IPS-20b (cell line): Measurements from ENCODE around the gene FOXN1.
"Not testable (repeated sequence)": the region's sequence is repeated elsewhere in the genome, so short reads cannot be mapped to it uniquely, and the experiment has no call there.

ENCODE experiments used
- H3K27ac ChIP-seq: one replicate; pipeline ENCODE4 v1.5.1; 2013; ENCODE audit warnings: low read length
- H3K27me3 ChIP-seq: 2 replicates; pipeline ENCODE4 v1.6.1; 2013; ENCODE audit warnings: mild to moderate bottlenecking, low read length, inconsistent platforms; ENCODE audit not compliant: insufficient read depth
- H3K36me3 ChIP-seq: 2 replicates; pipeline ENCODE4 v1.6.1; 2013; ENCODE audit warnings: low read depth, mild to moderate bottlenecking, inconsistent platforms, low read length, moderate library complexity; ENCODE audit not compliant: insufficient read depth
- H3K4me1 ChIP-seq: 2 replicates; pipeline ENCODE4 v1.6.1; 2013; ENCODE audit warnings: mild to moderate bottlenecking, control low read depth, inconsistent platforms, low read length, moderate library complexity; ENCODE audit not compliant: insufficient read depth
- H3K4me3 ChIP-seq: 2 replicates; pipeline ENCODE4 v1.5.1; 2013; ENCODE audit warnings: mild to moderate bottlenecking, low read length, inconsistent platforms
- H3K9ac ChIP-seq: 2 replicates; pipeline ENCODE4 v1.6.1; 2013; ENCODE audit warnings: low read depth, mild to moderate bottlenecking, inconsistent platforms, low read length, moderate library complexity
- H3K9me3 ChIP-seq: 2 replicates; pipeline ENCODE4 v1.6.1; 2013; ENCODE audit warnings: mild to moderate bottlenecking, low read depth, low read length, inconsistent platforms; ENCODE audit not compliant: insufficient read depth

FOXN1 gene

DNA sequence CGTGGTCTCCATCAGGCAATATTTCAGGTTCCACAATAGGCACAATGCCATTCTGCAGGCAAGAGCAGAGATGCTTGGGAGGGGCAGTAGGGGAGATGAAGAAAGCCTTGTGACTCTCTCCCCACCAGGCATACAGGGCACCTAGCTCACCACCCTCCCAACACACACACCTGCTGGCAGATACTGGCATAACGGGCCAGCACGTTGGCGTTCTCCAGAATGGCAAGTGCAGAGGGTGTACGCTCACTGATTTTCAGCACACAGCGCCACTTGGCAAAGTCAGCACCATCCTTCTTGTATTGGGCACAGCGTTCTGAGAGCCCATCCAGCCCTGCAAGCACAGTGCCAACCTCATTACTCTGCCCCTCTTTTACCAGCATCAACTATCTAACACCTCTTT lies 68.4 kb downstream of the FOXN1 start:
- H3K27ac ChIP-seq = no peak overlapping the region
- peaks cover 23% of the 10 kb centered on the region for H3K27me3 ChIP-seq
- peaks cover 33% of the 10 kb centered on the region for H3K36me3 ChIP-seq
- no peaks in the 10 kb centered on the region for H3K9me3 ChIP-seq
- peaks cover 7% of the 10 kb centered on the region; the same call in 1 of the 2 replicates for H3K4me1 ChIP-seq
- no peak overlapping the region for H3K9ac ChIP-seq
- no peak overlapping the region for H3K4me3 ChIP-seq

DNA sequence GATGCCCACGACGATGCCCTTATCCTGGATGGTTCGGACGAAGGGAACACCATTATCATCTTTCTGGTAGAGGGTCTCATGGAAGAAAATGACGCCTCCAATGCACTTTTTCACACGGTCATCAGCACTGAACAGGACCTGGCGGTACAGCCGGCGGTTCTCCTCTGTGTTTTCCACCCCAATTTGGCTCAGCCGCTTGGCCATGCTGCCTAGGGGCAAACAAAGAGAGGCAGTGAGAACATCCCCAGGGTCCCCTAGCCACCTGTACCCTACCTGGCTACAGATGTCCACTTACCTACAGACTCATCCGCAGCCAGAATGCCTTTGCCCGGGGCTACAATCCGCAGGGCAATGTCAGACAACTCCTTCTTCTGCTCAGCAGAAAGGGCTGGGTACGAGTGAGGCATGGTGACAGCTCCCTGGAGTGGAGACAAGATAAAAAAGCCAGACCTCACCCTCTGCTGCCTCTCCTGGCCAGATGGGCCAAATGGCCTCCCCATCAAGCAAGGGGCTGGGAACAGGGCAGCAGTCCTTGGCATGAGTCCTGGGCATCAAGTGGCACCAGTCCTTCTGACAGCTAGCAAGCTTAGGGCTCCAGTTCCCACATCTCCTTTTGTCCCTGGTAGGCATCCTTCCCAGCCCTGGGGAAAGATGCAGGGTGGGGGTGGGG lies 69.1 kb downstream of the FOXN1 start:
- Histone ChIP-seq H3K9me3 (no peaks in the 10 kb centered on the region), H3K27me3 (peaks cover 23% of the 10 kb centered on the region), H3K27ac (no peak overlapping the region), H3K4me3 (no peak overlapping the region), H3K4me1 (peaks cover 7% of the 10 kb centered on the region; the same call in 1 of the 2 replicates), H3K9ac (no peak overlapping the region), H3K36me3 (peaks cover 41% of the 10 kb centered on the region)

DNA sequence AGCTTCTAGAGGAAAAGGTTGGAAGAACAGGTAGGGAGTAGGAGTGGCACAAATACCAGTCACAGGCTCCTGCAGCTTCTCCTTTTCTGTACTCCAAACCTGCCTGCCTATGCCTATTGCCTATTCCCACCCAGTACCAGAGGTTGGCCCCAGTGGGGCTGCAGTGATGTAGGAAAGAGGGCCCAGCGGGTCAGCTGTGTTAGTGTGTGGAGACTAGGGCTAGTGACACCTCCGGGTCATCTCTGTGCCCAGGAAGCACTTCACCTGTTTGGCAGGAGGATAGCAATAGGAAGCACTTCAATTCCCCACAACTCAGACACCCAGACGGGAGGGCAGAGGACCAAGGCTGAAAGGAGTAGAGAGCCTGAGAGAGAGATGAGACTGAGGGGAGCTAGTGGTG lies 69.9 kb downstream of the FOXN1 start:
- H3K9ac ChIP-seq, H3K27ac ChIP-seq, H3K9me3 ChIP-seq, H3K4me1 ChIP-seq: not testable (repeated sequence)
- peak overlapping the region; percentile 50; the same call in 1 of the 2 replicates for H3K4me3 ChIP-seq
- H3K36me3 ChIP-seq = peaks cover 48% of the 10 kb centered on the region
- peaks cover 23% of the 10 kb centered on the region for H3K27me3 ChIP-seq

DNA sequence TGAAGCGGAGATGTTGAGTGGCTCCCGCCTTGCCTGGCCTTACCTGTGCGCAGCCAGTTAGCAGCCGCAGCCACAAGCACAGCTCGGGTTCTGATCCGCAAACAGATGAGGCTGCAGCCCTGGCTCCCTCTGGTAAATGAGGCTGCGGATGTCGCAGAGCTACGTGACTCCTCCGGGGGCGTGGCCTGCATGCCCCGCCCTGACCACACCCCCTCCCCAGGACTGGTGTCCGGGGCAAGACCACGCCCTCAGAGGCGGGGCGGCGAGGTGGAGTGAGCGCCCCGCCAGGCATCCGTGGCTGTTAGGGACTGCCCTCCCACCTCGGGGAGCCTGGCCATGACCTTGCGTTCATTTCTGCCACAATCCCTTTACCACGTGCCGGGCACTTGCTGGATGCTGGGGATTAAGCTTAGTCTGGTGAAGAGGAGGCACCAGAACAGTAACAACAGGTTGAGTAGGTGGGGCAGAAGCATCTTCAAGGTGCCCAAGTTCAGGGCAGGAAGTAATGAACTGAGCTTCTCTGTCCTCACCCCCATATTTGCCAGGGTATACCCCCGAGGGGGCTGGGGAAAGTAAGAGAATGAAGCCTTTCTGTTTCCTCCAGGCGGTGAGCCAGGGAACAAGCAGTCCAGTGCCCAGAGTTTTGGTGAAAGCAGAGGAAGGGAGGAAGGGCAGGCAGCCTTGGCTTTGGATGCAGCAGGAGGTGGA lies 70.8 kb downstream of the FOXN1 start, which contains the start of gene ALDOC:
Gene ALDOC, minus strand, starts transcription at position 138 of the 708 bp plus-strand sequence. CDS start 1,363 bp downstream, outside the sequence.
- Histone ChIP-seq H3K9me3 (no peaks in the 10 kb centered on the region), H3K9ac (peak within 1 kb of the TSS; percentile 74; the same call in 1 of the 2 replicates), H3K36me3 (peaks cover 52% of the 10 kb centered on the region), H3K4me3 (peak within 1 kb of the TSS; percentile 66), H3K27me3 (peaks cover 21% of the 10 kb centered on the region), H3K27ac (peak within 1 kb of the TSS; percentile 59), H3K4me1 (peaks cover 5% of the 10 kb centered on the region; the same call in 1 of the 2 replicates)

DNA sequence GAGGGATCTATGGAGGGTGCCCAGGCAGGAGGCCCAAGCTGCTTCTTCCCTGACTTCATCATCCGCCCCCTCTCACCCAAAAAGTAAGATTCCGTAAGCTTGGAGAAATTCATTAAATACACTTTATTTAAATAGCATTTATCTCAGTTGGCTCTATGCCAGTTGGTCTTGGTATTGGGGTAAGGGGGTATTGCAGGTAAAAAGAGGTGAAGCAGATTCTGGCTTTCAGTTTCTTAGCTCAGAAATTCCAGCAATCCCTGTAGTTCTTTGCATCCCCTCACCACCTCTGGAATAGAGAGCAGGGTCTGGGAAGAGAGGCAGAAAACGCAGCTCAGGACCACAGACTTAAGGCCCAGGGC lies 71.3 kb downstream of the FOXN1 start:
- H3K36me3 ChIP-seq = peaks cover 57% of the 10 kb centered on the region
- no peaks in the 10 kb centered on the region for H3K9me3 ChIP-seq
- no peak overlapping the region for H3K4me3 ChIP-seq
- peak overlapping the region; percentile 59 for H3K27ac ChIP-seq
- H3K4me1 ChIP-seq = peaks cover 5% of the 10 kb centered on the region; the same call in 1 of the 2 replicates
- peaks cover 16% of the 10 kb centered on the region for H3K27me3 ChIP-seq
- peak overlapping the region; percentile 74; the same call in 1 of the 2 replicates for H3K9ac ChIP-seq

DNA sequence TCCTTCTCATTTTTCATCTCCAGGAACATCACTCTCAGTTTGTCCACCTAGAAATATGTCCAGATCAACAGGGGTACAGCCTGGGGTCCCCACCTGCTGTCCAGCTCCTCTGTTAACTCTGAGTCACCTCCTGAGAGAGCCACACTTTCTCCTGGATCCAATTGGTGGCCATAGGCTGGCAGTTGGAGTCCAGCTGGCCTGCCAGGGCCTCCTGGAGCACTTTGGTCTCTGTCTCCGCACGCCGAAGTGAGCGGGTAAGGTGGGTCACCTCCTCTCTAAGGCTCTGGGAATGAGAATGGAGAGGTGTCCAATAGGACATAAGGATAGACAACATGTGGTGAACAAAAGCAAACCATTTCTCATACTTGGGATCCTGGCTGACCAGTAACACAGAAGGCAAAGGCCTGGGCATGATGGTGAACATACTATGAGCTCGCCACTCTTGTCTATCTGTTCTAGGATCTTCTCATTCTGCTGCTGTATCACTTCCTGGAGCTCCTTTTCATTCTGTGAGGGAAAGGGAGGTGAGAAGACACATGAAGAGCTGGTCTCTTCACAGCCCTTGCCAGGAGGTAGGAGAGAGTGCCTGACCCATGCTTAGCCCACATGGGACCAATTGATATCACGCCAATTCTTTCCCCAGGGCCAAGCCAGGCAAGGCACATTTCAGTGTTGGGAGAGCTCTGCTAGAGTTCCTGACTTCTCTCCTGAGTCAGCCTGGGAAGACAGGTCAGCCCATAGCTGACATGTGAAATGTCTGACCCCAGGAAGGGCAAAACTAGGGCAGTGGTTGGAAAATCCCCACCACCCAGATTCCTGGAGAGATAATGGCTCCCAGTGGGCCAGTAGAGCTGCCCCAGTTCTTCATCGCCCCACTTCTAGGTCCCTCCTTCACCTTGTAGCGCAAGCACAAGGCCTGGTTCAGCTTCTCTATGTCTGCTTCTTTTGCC lies 72.4 kb downstream of the FOXN1 start:
- no peak overlapping the region for H3K9ac ChIP-seq
- peaks cover 8% of the 10 kb centered on the region for H3K27me3 ChIP-seq
- H3K36me3 ChIP-seq = peaks cover 68% of the 10 kb centered on the region
- H3K4me3 ChIP-seq = no peak overlapping the region
- H3K27ac ChIP-seq = no peak overlapping the region
- peaks cover 5% of the 10 kb centered on the region; the same call in 1 of the 2 replicates for H3K4me1 ChIP-seq
- H3K9me3 ChIP-seq = no peaks in the 10 kb centered on the region

DNA sequence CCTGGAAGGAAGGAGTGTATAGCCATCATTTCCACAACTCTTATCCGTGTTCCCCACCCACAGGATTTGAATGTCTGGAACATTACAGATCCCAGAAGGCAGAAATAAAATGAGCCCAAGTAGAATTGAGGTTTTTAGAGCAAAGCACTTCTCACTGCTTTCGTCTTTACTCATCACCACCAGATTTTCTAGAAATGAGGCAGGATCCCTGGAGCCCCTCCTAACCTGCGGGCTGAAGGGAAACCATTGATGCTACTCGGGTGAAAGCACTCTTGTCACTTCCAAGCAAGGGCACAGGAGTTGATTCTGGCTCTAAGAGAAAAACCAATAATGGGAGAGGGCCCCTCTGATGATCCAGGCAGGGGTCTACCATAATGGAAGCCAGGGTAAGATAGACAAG lies 73.4 kb downstream of the FOXN1 start:
- no peak overlapping the region for H3K9ac ChIP-seq
- H3K27me3 ChIP-seq = peaks cover 8% of the 10 kb centered on the region
- H3K36me3 ChIP-seq = peaks cover 70% of the 10 kb centered on the region
- H3K9me3 ChIP-seq = no peaks in the 10 kb centered on the region
- H3K27ac ChIP-seq = no peak overlapping the region
- peaks cover 5% of the 10 kb centered on the region; the same call in 1 of the 2 replicates for H3K4me1 ChIP-seq
- no peak overlapping the region for H3K4me3 ChIP-seq

DNA sequence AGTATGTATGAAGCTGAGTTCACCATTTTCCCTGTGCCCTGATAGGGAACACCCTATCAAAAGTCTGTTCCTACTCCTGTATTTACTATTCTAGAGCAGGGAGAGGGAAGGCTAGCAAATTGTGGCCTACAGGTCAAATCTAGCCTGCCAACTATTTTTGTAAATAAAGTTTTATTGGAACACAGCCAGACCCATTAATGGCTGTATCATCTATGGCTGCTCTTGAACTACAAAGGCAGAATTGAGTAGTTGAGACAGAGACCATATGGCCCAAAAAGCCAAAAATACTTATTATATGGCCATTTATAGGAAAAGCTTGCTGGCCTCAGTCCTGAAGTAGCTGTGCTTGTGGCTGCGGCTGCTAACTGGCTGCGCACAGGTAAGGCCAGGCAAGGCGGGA lies 74.8 kb downstream of the FOXN1 start:
- peaks cover 2% of the 10 kb centered on the region for H3K27me3 ChIP-seq
- H3K27ac ChIP-seq = no peak overlapping the region
- H3K4me3 ChIP-seq = no peak overlapping the region
- no peak overlapping the region for H3K9ac ChIP-seq
- H3K4me1 ChIP-seq = peaks cover 5% of the 10 kb centered on the region; the same call in 1 of the 2 replicates
- H3K9me3 ChIP-seq = no peaks in the 10 kb centered on the region
- peaks cover 85% of the 10 kb centered on the region for H3K36me3 ChIP-seq

DNA sequence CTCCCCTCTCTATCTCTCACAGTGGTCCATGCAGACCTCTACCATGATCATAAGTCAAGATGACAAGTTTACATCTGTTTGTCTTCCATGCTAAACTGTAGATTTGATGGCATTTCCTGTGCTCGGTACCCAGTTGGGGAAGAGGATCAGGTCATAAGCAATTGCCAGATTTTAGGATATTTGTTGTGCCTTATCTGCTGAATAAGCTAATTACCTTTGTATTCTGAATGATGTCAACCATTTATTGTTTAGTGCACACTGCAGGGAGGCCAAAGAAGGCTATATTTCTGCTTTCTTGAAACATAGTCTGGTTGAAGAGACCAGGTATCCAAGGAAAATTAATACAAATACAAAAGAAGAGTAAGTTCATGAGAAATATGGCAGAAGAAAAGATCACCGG lies 76.4 kb downstream of the FOXN1 start:
- H3K27ac ChIP-seq = no peak overlapping the region
- no peak overlapping the region for H3K4me3 ChIP-seq
- no peak overlapping the region for H3K9ac ChIP-seq
- H3K27me3 ChIP-seq = no peaks in the 10 kb centered on the region
- peaks cover 94% of the 10 kb centered on the region for H3K36me3 ChIP-seq
- H3K4me1 ChIP-seq = no peaks in the 10 kb centered on the region
- H3K9me3 ChIP-seq = no peaks in the 10 kb centered on the region

DNA sequence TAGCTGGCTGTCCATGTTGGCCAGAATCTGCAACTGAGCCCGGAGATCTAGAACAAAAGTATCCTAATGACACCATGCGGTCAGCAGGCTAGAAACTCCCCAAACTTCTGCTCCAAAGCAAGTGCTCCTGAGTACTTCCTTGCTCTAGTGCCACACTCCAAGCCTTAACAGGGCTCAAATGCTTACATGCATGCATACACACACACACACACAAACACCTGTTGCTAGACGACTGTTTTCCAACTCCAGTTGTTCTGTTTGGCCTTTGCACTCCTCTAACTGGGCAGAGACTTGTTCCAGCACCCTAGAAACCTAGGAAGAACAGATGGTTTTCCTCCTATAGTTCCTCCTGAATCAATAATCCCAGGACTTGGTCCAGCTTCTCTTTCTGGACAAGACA lies 78.3 kb downstream of the FOXN1 start:
- H3K27me3 ChIP-seq = no peaks in the 10 kb centered on the region
- no peak overlapping the region for H3K4me3 ChIP-seq
- no peak overlapping the region for H3K9ac ChIP-seq
- H3K36me3 ChIP-seq = peaks cover 93% of the 10 kb centered on the region
- no peaks in the 10 kb centered on the region for H3K4me1 ChIP-seq
- no peaks in the 10 kb centered on the region for H3K9me3 ChIP-seq
- H3K27ac ChIP-seq = no peak overlapping the region

DNA sequence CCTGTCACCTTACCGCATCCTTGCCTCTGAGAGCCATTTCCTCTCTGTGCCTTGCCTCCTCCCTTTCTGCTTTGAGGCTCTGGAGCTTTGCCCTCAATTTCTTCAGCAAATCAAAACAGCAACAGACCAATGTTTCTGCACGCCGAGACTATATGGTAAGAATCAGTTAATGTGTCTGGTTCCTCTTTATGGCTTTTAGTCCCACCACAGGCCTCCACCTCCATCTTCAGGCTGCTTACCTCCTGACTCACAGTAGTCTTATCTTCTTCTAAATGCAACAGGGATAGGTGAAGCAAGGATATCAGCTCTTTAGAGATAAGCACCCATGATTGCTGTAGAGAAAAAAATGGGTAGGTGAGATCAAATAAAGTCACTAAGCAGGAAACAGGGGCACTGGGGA lies 79.7 kb downstream of the FOXN1 start:
- peaks cover 92% of the 10 kb centered on the region for H3K36me3 ChIP-seq

More for the DNA sequence above, 79.7 kb downstream of the FOXN1 start:
- Histone ChIP-seq H3K4me1 (no peaks in the 10 kb centered on the region), H3K9me3 (no peaks in the 10 kb centered on the region), H3K4me3 (no peak overlapping the region), H3K27ac (no peak overlapping the region), H3K9ac (no peak overlapping the region), H3K27me3 (no peaks in the 10 kb centered on the region)
